PC-9 (cell line): ENCODE measurements around the gene INTS11. TPM values are rescaled to one million over a fixed set of nuclear protein-coding genes. Genes with fewer than 3 reads are reported as not detected.

Source experiments
- BruUV-seq: library from RNA; stranded (reverse); fragments of 400-500 nt; replicated peaks from 2 replicates; lab custom pipeline; 2021; lab: Mats Ljungman, UMichigan
- CTCF ChIA-PET: fragments of 300-600 bp; sonication (Branson Sonifier 250); formaldehyde crosslinking; loops from one replicate; lab custom pipeline; 2022; ENCODE audit warnings: antibody characterized with exemption; lab: Charles Lee
- POLR2A ChIA-PET: fragments of 300-600 bp; sonication (Branson Sonifier 250); formaldehyde crosslinking; loops from one replicate; lab custom pipeline; 2022; ENCODE audit warnings: antibody characterized with exemption; ENCODE audit not compliant: unreplicated experiment; lab: Charles Lee
- DNase-seq, 2 experiments: peaks; one replicate each; pipeline versions ENCODE4 v3.0.0 to v3.0.0-alpha.2; 2015 to 2022; ENCODE audit warnings: mixed read lengths in 1 of 2
- H2AFZ ChIP-seq: fragments of 200-600 bp; sonication (generic); 2 replicates; pipeline ENCODE4 v1.8.1; 2017; ENCODE audit warnings: antibody characterized with exemption
- H3F3A ChIP-seq: fragments of 200-600 bp; sonication (generic); 2 replicates; pipeline ENCODE4 v1.8.1; 2017; ENCODE audit warnings: antibody characterized with exemption, mild to moderate bottlenecking, low read depth; ENCODE audit not compliant: insufficient read depth
- H3K27ac ChIP-seq: fragments of 200-600 bp; sonication (generic); 2 replicates; pipeline ENCODE4 v1.6.1; 2016; ENCODE audit warnings: mixed run types
- H3K27me3 ChIP-seq: fragments of 200-600 bp; sonication (generic); 2 replicates; pipeline ENCODE4 v1.6.1; 2016; ENCODE audit warnings: low read depth, mixed run types; ENCODE audit not compliant: insufficient read depth
- H3K36me3 ChIP-seq: fragments of 200-600 bp; sonication (generic); 2 replicates; pipeline ENCODE4 v1.6.1; 2016; ENCODE audit warnings: low read depth, mixed run types
- H3K4me1 ChIP-seq: fragments of 200-600 bp; sonication (generic); replicated peaks from 2 replicates; pipeline ENCODE4 v1.6.1; 2016; ENCODE audit warnings: mixed run types; ENCODE audit not compliant: insufficient read depth
- H3K4me2 ChIP-seq: fragments of 200-600 bp; sonication (generic); 2 replicates; pipeline ENCODE4 v1.6.1; 2017; ENCODE audit warnings: mixed run types
- H3K4me3 ChIP-seq: fragments of 200-600 bp; sonication (generic); 2 replicates; pipeline ENCODE4 v1.6.1; 2016; ENCODE audit warnings: mixed run types
- H3K79me2 ChIP-seq: fragments of 200-600 bp; sonication (generic); 2 replicates; pipeline ENCODE4 v1.6.1; 2017; ENCODE audit warnings: low read depth, mixed run types
- H3K9me2 ChIP-seq: fragments of 200-600 bp; sonication (generic); 2 replicates; pipeline ENCODE4 v1.8.1; 2017; ENCODE audit warnings: mild to moderate bottlenecking; ENCODE audit not compliant: insufficient read depth
- H3K9me3 ChIP-seq: fragments of 200-600 bp; sonication (generic); 2 replicates; pipeline ENCODE4 v1.8.1; 2016; ENCODE audit warnings: low read depth; ENCODE audit not compliant: insufficient read depth
- H4K20me1 ChIP-seq: fragments of 200-600 bp; sonication (generic); 2 replicates; pipeline ENCODE4 v1.8.1; 2017; ENCODE audit not compliant: insufficient read depth
- EZH2 ChIP-seq: fragments of 200-600 bp; sonication (generic); IDR thresholded peaks from 2 replicates; pipeline ENCODE4 v1.8.0; 2017; ENCODE audit warnings: antibody characterized with exemption, low read depth
- intact Hi-C: fragments of 100-400 bp; cut with micrococcal nuclease; formaldehyde crosslinking; loops from one replicate; pipeline ENCODE4 v1.10.0; 2022; ENCODE audit not compliant: unreplicated experiment
- total RNA-seq: library from RNA; stranded (reverse); gene quantifications from 2 replicates; pipeline ENCODE4 v1.2.3, GENCODE V29; 2021
- TF ChIP-seq, protein P1 (sequence below): fragments of 200-600 bp; sonication (generic); conservative IDR thresholded peaks from 2 replicates; pipeline ENCODE4 v1.6.1; 2017; ENCODE audit warnings: mixed run types, antibody characterized with exemption, mild to moderate bottlenecking, moderate library complexity

Gene INTS11
- total RNA-seq, 1 experiment from 2014 or later = 130 TPM

DNA sequence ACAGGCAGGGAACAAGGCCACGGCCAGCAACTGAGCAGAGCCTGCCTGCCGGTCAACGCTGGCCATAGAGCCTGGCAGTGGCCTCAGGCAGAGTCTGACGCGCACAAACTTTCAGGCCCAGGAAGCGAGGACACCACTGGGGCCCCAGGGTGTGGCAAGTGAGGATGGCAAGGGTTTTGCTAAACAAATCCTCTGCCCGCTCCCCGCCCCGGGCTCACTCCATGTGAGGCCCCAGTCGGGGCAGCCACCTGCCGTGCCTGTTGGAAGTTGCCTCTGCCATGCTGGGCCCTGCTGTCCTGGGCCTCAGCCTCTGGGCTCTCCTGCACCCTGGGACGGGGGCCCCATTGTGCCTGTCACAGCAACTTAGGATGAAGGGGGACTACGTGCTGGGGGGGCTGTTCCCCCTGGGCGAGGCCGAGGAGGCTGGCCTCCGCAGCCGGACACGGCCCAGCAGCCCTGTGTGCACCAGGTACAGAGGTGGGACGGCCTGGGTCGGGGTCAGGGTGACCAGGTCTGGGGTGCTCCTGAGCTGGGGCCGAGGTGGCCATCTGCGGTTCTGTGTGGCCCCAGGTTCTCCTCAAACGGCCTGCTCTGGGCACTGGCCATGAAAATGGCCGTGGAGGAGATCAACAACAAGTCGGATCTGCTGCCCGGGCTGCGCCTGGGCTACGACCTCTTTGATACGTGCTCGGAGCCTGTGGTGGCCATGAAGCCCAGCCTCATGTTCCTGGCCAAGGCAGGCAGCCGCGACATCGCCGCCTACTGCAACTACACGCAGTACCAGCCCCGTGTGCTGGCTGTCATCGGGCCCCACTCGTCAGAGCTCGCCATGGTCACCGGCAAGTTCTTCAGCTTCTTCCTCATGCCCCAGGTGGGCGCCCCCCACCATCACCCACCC is 6.9 kb upstream of the INTS11 start, which contains the start of gene TAS1R3:
TSS of gene TAS1R3 (plus strand) at position 213 of the 898 bp plus-strand sequence. CDS start at position 279, 66 bp downstream.
- Histone ChIP-seq H3K27me3 (no peaks in the 10 kb centered on the region), H3K9me3 (no peaks in the 10 kb centered on the region), H4K20me1 (peaks cover 3% of the 10 kb centered on the region; the same call in 1 of the 2 replicates), H3K36me3 (no peaks in the 10 kb centered on the region), H3K4me2 (peak within 1 kb of the TSS; percentile 65), H2AFZ (no peak within 1 kb of the TSS), H3K4me3 (no peak within 1 kb of the TSS), H3K4me1 (peaks cover 19% of the 10 kb centered on the region), H3F3A (peaks cover 31% of the 10 kb centered on the region; the same call in 1 of the 2 replicates), H3K9me2 (no peaks in the 10 kb centered on the region), H3K79me2 (peaks cover 11% of the 10 kb centered on the region), H3K27ac (peak within 1 kb of the TSS; percentile 10; the same call in 1 of the 2 replicates)
- no peak for TF ChIP-seq EZH2
- TF ChIP-seq, protein P1, sequence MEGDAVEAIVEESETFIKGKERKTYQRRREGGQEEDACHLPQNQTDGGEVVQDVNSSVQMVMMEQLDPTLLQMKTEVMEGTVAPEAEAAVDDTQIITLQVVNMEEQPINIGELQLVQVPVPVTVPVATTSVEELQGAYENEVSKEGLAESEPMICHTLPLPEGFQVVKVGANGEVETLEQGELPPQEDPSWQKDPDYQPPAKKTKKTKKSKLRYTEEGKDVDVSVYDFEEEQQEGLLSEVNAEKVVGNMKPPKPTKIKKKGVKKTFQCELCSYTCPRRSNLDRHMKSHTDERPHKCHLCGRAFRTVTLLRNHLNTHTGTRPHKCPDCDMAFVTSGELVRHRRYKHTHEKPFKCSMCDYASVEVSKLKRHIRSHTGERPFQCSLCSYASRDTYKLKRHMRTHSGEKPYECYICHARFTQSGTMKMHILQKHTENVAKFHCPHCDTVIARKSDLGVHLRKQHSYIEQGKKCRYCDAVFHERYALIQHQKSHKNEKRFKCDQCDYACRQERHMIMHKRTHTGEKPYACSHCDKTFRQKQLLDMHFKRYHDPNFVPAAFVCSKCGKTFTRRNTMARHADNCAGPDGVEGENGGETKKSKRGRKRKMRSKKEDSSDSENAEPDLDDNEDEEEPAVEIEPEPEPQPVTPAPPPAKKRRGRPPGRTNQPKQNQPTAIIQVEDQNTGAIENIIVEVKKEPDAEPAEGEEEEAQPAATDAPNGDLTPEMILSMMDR = no peak
- BruUV-seq = no TSS peak
- ChIA-PET POLR2A (no interaction called here), CTCF (no interaction called here)
- intact Hi-C loops = loop anchor here (2.0 kb wide), 1 partner anchor 13 kb away; no protein-coding TSS in a partner anchor
- peak in 1 of 2 experiments; percentile 69 for DNase-seq

DNA sequence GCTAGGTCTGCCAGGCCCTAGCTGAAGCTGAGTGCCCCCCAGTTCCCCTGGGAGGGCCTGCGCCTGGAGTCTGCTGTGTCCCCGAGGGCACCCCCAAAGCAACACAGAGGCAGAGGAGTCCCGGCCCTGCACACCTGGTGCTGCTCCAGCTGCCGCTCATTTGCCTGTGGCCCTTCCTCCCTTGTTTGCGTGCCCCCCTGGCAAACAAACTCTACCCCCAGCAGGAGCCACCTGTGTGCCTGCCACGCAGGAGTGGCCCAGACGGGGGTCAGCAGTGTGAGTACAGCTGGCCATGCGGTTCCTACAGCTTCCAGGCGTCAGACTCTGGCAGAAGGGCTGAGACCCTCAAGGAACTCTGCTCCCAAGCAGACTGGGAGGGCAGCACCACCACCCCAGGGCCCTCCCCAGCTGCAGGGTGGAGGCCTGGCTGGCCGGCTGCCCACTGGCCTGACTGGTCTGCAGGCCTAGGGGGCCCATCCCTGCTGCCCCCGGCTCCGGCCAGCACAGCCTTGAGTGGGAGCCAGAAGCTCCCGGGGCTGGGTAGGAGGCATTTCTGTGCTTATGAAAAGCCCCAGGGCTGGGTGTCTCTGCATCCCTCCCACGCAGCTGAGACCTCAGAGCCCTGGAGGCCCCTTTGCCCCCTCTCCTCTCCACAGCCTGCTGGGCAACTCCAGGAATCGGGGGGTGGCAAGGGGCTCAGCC is 6.1 kb upstream of the INTS11 start:
- no peaks in the 10 kb centered on the region for H3K9me3 ChIP-seq
- H3K4me2 ChIP-seq = peak overlapping the region; percentile 65
- peaks cover 35% of the 10 kb centered on the region; the same call in 1 of the 2 replicates for H3F3A ChIP-seq
- no peak overlapping the region for H3K4me3 ChIP-seq
- CTCF ChIA-PET = no interaction called here
- POLR2A ChIA-PET = no interaction called here
- peak in 1 of 2 experiments; percentile 73 for DNase-seq
- no peaks in the 10 kb centered on the region for H3K9me2 ChIP-seq
- peak overlapping the region; percentile 10; the same call in 1 of the 2 replicates for H3K27ac ChIP-seq
- H3K27me3 ChIP-seq = no peaks in the 10 kb centered on the region
- peaks cover 4% of the 10 kb centered on the region; the same call in 1 of the 2 replicates for H4K20me1 ChIP-seq
- TF ChIP-seq EZH2 = no peak
- TF ChIP-seq, protein P1 = no peak
- intact Hi-C loops = loop anchor here (2.0 kb wide), 1 partner anchor 14 kb away; no protein-coding TSS in a partner anchor
- peaks cover 26% of the 10 kb centered on the region for H3K4me1 ChIP-seq
- H2AFZ ChIP-seq = no peak overlapping the region
- no TSS peak for BruUV-seq
- no peaks in the 10 kb centered on the region for H3K36me3 ChIP-seq
- H3K79me2 ChIP-seq = peaks cover 19% of the 10 kb centered on the region
